HS-5 (cell line): ENCODE measurements around the gene HAVCR1.

Source experiments
- DNase-seq: peaks from one replicate; pipeline ENCODE4 v3.0.0-alpha.2; 2012; ENCODE audit warnings: low read depth

The HAVCR1 gene

GRCh38 chr5:156991714-156992113 is 67.2 kb downstream of the HAVCR1 start:
- DNase-seq, result no peak

DNA sequence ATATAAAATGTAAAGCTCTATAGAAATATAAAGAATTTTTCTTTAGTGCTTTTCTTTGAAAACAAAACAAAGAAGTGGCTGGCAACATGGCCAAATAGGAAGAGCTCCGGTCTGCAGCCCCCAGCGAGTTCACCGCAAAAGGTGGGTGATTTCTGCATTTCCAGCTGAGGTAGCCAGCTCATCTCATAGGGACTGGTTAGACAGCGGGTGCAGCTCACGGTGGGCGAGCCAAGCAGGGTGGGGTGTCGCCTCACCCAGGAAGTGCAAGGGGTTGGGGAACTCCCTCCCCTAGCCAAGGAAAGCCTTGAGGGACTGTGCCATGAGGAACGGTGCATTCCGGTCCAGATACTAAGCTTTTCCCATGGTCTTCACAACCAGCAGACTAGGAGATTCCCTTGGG is 74.9 kb downstream of the HAVCR1 start:
- no peak for DNase-seq

GRCh38 chr5:156981481-156981880 is 77.4 kb downstream of the HAVCR1 start:
- no peak for DNase-seq
